MCF 10A (cell line): ENCODE data around the gene COQ8B. TPM values are rescaled to one million over a fixed set of nuclear protein-coding genes. Genes with fewer than 3 reads are reported as not detected.
"Not testable (repeated sequence)": the region's sequence is repeated elsewhere in the genome, so short reads cannot be mapped to it uniquely, and the experiment has no call there.

Source experiments
- Bru-seq: library from RNA; stranded (reverse); fragments of 400-500 nt; gene quantifications from one replicate; lab custom pipeline; 2021; lab: Mats Ljungman, UMichigan
- BruChase-seq, 2 experiments: library from RNA; stranded (reverse); fragments of 400-500 nt; gene quantifications; one replicate each; lab custom pipeline; 2021; lab: Mats Ljungman, UMichigan
- BruUV-seq: library from RNA; stranded (reverse); fragments of 400-500 nt; replicated peaks from 2 replicates; lab custom pipeline; 2021; lab: Mats Ljungman, UMichigan
- CTCF ChIA-PET: fragments of 300-600 bp; sonication (Branson Sonifier 250); formaldehyde crosslinking; extraction: SDS; loops from one replicate; lab custom pipeline; 2021; ENCODE audit warnings: antibody characterized with exemption, inconsistent platforms; lab: Yijun Ruan, JAX
- POLR2A ChIA-PET: fragments of 300-600, 350-650 bp; sonication (Branson Sonifier 250); formaldehyde crosslinking; extraction: SDS; loops from one replicate; lab custom pipeline; 2020; ENCODE audit warnings: antibody characterized with exemption, inconsistent platforms; lab: Yijun Ruan, JAX
- DNase-seq: peaks from one replicate; pipeline ENCODE4 v3.0.0-alpha.2; 2018; ENCODE audit not compliant: unreplicated experiment
- H3K27ac Mint-ChIP-seq: one replicate; pipeline ENCODE4 v1.8.0; 2022; ENCODE audit warnings: mild to moderate bottlenecking, low read depth, mixed read lengths; ENCODE audit not compliant: unreplicated experiment
- H3K27me3 Mint-ChIP-seq: one replicate; pipeline ENCODE4 v1.8.0; 2022; ENCODE audit warnings: mixed read lengths; ENCODE audit not compliant: insufficient read depth, unreplicated experiment
- H3K36me3 Mint-ChIP-seq: one replicate; pipeline ENCODE4 v1.8.0; 2022; ENCODE audit warnings: mild to moderate bottlenecking, moderate library complexity, mixed read lengths; ENCODE audit not compliant: insufficient read depth, unreplicated experiment
- H3K4me1 Mint-ChIP-seq: one replicate; pipeline ENCODE4 v1.8.0; 2022; ENCODE audit warnings: mixed read lengths; ENCODE audit not compliant: insufficient read depth, unreplicated experiment
- H3K4me3 Mint-ChIP-seq: one replicate; pipeline ENCODE4 v1.8.0; 2022; ENCODE audit warnings: mild to moderate bottlenecking, moderate library complexity, mixed read lengths; ENCODE audit not compliant: unreplicated experiment
- H3K9me3 Mint-ChIP-seq: one replicate; pipeline ENCODE4 v1.8.0; 2022; ENCODE audit warnings: mixed read lengths; ENCODE audit not compliant: unreplicated experiment
- intact Hi-C: fragments of 100-400 bp; cut with micrococcal nuclease; formaldehyde crosslinking; loops from 2 replicates; pipeline ENCODE4 v1.14.1; 2022
- long read RNA-seq: library from polyadenylated mRNA; stranded (forward); transcript quantifications from one replicate; pipeline ENCODE4 v2.0.0, GENCODE V29; 2022
- total RNA-seq: library from RNA; stranded (reverse); gene quantifications from 2 replicates; pipeline ENCODE4 v1.2.3, GENCODE V29; 2022
- TF ChIP-seq, protein P1 (sequence below): fragments of 200-600 bp; IDR thresholded peaks from one replicate; pipeline ENCODE4 v1.8.0; 2022; ENCODE audit warnings: antibody characterized with exemption, mild to moderate bottlenecking; ENCODE audit not compliant: unreplicated experiment

COQ8B gene
- 41.7 and 46.7 TPM in 2 replicates for total RNA-seq
- Bru-seq, nascent RNA: percentile 60 among the genes with signal in this experiment
- percentile 63 among the genes with signal in this experiment for BruChase-seq, experiment 1, labeled RNA remaining after a 6-hour chase
- BruChase-seq, experiment 2, labeled RNA remaining after a 2-hour chase: percentile 64 among the genes with signal in this experiment
- long read RNA-seq, partial matches to known transcripts: 4 of 27 reads
- long read RNA-seq, other reads (novel, unspliced or antisense): 19 of 27 reads

GRCh38 chr19:40716482-40717324 is at the start of gene COQ8B, which contains the start of gene ITPKC:
Gene COQ8B, minus strand, starts transcription at chr19:40716886. Its CDS starts 2,254 bp downstream, at chr19:40714632.
Gene ITPKC, plus strand, starts transcription at chr19:40717112. Its CDS starts 24 bp downstream, at chr19:40717136.
- Mint-ChIP-seq H3K4me3 (peak within 1 kb of the TSS; percentile 92), H3K9me3 (no peaks in the 10 kb centered on the region), H3K27ac (peak within 1 kb of the TSS; percentile 95), H3K36me3 (peaks cover 55% of the 10 kb centered on the region), H3K27me3 (no peaks in the 10 kb centered on the region), H3K4me1 (peaks cover 38% of the 10 kb centered on the region)
- BruUV-seq: TSS peak; percentile 75
- peak; percentile 100 for DNase-seq
- ChIA-PET CTCF (interaction anchor here (0.6 to 0.9 kb wide), 6 partner anchors 22 to 784 kb away, joined by 3 to 6 read pairs (median 3); partner anchors contain the start of gene RAB4B), POLR2A (interaction anchor here (0.6 to 2.4 kb wide), 48 partner anchors 9 to 1309 kb away, joined by 3 to 79 read pairs (median 4); partner anchors contain the start of genes ACTMAP, AXL, BLVRB and EGLN2)
- TF ChIP-seq, protein P1, sequence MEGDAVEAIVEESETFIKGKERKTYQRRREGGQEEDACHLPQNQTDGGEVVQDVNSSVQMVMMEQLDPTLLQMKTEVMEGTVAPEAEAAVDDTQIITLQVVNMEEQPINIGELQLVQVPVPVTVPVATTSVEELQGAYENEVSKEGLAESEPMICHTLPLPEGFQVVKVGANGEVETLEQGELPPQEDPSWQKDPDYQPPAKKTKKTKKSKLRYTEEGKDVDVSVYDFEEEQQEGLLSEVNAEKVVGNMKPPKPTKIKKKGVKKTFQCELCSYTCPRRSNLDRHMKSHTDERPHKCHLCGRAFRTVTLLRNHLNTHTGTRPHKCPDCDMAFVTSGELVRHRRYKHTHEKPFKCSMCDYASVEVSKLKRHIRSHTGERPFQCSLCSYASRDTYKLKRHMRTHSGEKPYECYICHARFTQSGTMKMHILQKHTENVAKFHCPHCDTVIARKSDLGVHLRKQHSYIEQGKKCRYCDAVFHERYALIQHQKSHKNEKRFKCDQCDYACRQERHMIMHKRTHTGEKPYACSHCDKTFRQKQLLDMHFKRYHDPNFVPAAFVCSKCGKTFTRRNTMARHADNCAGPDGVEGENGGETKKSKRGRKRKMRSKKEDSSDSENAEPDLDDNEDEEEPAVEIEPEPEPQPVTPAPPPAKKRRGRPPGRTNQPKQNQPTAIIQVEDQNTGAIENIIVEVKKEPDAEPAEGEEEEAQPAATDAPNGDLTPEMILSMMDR: no peak
- intact Hi-C loops: loop anchor here (2.0 kb wide), 1 partner anchor 34 kb away; the partner anchor contains the start of genes ACTMAP and SNRPA

GRCh38 chr19:40766385-40766784 is 49.7 kb upstream of the COQ8B start:
- POLR2A ChIA-PET: interaction anchor here (0.7 to 1.3 kb wide), 3 partner anchors 12 to 32 kb away, joined by 3 to 5 read pairs (median 4); partner anchors contain the start of genes ACTMAP and RAB4B
- H3K9me3 Mint-ChIP-seq, BruUV-seq, H3K4me1 Mint-ChIP-seq, H3K4me3 Mint-ChIP-seq, intact Hi-C loops, H3K27me3 Mint-ChIP-seq, H3K27ac Mint-ChIP-seq, DNase-seq: not testable (repeated sequence)
- peaks cover 73% of the 10 kb centered on the region for H3K36me3 Mint-ChIP-seq
- CTCF ChIA-PET: interaction anchor here (0.6 kb wide), 2 partner anchors 52 to 357 kb away, joined by 3 to 4 read pairs; no protein-coding TSS in a partner anchor

- TF ChIP-seq, protein P1: no peak
- H3K4me3 Mint-ChIP-seq: no peak overlapping the region
- BruUV-seq: no TSS peak
- H3K27ac Mint-ChIP-seq: no peak overlapping the region
- no peaks in the 10 kb centered on the region for H3K9me3 Mint-ChIP-seq
- no peaks in the 10 kb centered on the region for H3K4me1 Mint-ChIP-seq
- H3K27me3 Mint-ChIP-seq: no peaks in the 10 kb centered on the region
- ChIA-PET CTCF (no interaction called here), POLR2A (interaction anchor here (1.0 kb wide), 1 partner anchor 12 kb away, joined by 3 read pairs; no protein-coding TSS in a partner anchor)
- peaks cover 90% of the 10 kb centered on the region for H3K36me3 Mint-ChIP-seq
- DNase-seq: no peak
- intact Hi-C loops: no loop called here
Observed at GRCh38 chr19:40763963-40764362, 47.3 kb upstream of the COQ8B start.

DNA sequence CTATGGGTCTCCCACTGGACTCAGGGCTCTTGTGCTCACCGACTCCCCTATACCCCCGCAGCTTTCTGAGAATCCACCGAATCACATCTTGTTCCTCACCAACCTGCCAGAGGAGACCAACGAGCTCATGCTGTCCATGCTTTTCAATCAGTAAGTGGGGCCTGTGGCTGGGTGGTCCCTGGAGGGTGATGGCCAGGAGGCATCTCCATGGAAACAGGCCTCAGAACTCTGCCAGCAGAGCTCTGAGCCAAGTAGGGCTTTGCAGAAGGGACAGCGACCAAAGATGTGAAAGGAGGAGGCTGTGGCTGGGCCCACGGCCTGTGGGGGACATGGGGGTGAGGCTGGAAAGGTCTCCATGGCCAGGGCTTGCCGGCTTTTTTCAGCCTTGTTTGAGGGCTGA is 46.8 kb upstream of the COQ8B start:
- POLR2A ChIA-PET: interaction anchor here (1.0 kb wide), 1 partner anchor 12 kb away, joined by 3 read pairs; no protein-coding TSS in a partner anchor
- Mint-ChIP-seq H3K27ac (no peak overlapping the region), H3K4me1 (no peaks in the 10 kb centered on the region), H3K4me3 (no peak overlapping the region), H3K27me3 (no peaks in the 10 kb centered on the region), H3K9me3 (no peaks in the 10 kb centered on the region), H3K36me3 (peaks cover 94% of the 10 kb centered on the region)
- TF ChIP-seq, protein P1: no peak
- CTCF ChIA-PET: no interaction called here
- BruUV-seq: no TSS peak
- no peak for DNase-seq
- intact Hi-C loops: no loop called here
